SHP77 (cell line): Measurements from ENCODE around the gene DKK2.
"Not testable (repeated sequence)": the region's sequence is repeated elsewhere in the genome, so short reads cannot be mapped to it uniquely, and the experiment has no call there.

Experiments used
- DNase-seq, 2 experiments: peaks; one replicate each; lab custom pipeline; 2025; lab: John Stamatoyannopoulos, UW

DKK2 gene

DNA sequence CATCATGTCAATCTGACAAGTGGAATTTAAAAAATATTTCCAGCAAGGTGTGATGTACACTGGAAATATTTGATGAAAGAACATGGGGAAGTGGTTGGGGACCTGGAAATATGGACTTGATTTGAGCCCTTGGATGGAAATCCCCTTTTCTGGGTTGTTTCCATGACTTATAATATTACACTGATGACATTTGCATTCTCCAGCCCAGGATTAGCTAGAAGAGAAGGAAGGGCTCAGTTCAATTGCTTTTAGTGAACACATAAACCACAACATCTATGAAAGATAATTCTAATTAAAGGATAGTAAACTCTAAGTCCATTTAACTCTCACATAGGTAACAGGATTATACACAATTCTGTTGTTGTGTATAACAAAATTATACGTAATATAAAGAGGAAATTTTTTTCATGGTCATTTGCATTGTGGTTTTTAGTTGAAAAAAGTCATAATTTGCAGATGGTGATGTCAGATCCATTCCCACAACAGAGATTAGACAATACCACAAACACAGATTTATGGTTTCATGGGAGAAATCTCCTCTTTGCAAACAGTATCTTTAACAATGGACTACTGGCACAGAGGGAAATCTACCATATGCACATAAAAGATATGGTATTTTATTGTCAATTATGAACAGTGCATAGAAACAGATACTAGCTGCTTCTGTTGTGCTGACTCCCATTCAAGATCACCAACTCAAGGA lies 126.5 kb downstream of the DKK2 start:
- no peak for DNase-seq

GRCh38 chr4:106908049-106908448 lies 128.1 kb downstream of the DKK2 start:
- not testable (repeated sequence) for DNase-seq

- no peak for DNase-seq
Observed at GRCh38 chr4:106907216-106907615, 128.9 kb downstream of the DKK2 start.

DNA sequence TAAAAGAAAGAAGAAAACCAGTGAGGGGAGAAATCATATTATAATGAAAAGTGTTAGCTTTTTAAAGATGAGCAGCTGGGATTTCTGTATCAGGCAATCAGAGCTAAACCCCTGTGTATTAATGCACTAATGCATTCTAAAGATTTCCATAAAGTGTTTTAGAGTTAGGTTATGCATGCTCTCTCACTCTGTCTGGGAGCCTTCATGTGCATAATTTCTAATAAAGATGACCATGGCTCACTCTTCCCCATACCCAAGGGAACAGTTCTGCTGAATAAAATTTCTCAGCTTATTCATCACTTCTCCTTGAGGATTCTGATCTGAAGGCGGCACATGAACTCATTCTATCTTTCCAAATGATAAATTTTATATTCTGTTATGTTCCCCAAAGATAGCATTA lies 129.4 kb downstream of the DKK2 start:
- no peak for DNase-seq

- DNase-seq, result peak; percentile 10 to 21
Observed at GRCh38 chr4:106898621-106899230, 137.4 kb downstream of the DKK2 start.

- DNase-seq, result no peak
Observed at GRCh38 chr4:106893903-106894302, 142.2 kb downstream of the DKK2 start.

DNA sequence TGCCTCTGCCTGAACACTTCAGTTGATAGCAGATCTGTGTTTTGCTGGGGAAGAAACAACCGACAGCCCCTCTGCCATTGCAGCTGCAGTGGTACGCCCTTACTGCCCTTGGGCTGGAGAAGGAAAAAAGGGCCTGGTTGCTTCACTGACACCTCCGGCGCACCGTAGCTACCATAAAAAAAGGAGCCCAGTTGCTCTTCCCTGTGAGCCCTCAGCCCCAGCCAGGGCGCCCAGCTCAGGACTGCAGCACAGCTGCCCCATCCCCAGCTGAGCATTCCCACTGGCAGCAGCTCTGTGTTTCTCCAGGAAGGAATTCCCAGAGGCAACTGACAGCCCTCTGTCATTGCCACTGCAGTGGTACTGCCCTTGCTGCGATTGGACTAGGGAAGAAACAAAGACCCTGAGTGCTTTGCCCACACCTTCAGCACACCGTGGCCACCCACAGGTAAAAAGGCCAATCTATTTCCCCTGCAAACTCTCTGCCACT lies 142.7 kb downstream of the DKK2 start:
- no peak for DNase-seq

DNA sequence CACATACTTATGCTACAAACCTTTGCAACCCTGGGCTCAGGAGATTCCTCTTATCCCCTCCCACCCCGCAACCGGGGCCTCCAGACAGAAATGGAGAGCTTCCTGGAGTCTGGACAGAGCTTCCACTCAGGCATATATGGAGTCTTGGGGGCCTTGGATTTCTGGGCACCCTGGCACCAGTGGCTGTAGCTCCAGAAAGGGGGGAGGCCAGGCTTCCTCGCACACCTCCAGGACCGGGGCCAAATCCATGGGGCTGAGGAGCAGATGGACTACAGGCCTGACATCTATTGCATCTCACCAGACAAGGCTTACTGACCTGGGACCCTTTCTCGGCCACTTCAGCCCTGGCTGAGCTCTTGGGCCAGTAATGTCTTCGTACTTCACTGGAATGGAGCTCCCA lies 143.3 kb downstream of the DKK2 start:
- DNase-seq, result no peak

DNA sequence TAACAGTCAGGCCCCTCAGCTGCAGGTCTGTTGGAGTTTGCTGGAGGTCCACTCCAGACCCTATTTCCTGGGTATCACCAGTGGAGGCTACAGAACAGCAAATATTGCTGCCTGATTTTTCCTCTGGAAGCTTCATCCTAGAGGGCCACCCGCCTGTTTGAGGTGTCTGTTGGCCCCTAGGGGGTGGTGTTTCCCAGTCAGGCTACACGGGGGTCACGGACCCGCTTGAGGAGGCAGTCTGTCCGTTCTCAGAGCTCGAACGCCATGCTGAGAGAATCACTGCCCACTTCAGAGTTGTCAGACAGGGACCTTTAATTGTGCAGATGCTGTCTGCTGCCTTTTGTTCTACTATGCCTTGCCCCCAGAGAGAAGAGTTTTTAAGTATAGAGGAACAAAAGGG lies 160.8 kb downstream of the DKK2 start:
- no peak for DNase-seq
